Stimulated activated CD4-positive, alpha-beta T cell treated with anti-CD3 and anti-CD28 coated beads, Interleukin-2, amount 100 ng/mL, for 4 hours (primary cell): ENCODE measurements around the gene IPMK.

Experiments used
- DNase-seq: peaks from one replicate; pipeline ENCODE4 v3.0.0-alpha.2; 2020; ENCODE audit warnings: low read depth

The IPMK gene

DNA sequence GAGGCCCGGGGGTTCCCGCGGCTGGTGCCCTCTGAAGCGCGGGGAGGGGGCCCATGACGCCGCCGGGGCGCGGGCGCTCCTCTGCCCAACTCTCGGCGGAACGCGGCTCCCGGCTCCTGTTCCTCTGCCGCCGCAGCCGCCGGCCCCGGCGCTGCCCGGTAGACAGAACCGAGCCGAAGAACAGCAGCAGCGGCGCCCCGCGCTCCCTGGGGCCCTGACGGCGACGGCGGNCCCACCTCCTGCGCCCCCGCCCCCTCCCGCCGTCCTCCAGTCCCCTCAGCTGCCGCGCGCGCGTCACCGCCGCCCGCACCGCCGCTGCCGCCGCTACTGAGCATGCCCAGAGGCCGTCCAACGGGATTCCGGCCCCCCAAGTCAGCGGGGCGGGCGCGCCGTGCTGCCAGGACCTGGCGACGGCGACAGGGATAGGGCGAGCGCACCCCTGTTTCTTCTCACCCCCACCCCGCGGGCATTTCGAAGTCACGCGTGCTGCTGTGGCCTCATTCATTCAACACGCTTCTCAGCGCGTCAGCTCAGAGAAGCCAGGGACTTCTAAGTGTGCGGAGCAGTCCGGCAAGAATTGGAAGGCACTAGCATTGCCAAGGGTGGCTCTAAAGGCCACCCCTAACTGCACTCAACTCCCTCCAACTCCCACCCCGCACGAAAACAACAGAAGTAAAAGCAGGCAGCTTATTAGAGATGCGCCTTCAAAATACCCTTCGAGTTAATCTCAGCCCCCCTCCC, at the start of gene IPMK:
TSS of gene IPMK (minus strand) at position 182 of the 741 bp plus-strand sequence. CDS start 283 bp downstream, outside the sequence.
- peak; percentile 88 for DNase-seq

DNA sequence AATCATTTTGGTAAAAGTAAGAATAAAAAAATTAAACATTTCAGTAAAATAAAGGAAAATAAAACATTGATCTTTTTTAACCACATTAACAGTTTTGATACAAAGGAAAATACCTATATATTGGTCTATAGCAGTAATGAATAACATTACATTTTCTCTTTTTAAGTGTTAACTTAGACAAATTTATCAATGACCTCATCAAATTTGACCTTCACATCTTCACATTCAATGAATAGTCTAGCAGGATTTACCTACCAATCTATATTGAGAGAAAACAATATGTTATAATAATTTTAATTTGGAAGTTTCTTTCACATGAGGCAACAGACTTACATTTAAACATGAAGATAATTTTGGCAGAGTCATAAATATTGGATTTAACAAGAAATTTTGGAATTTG, 49.2 kb upstream of the IPMK start:
- no peak for DNase-seq

GRCh38 chr10:58311026-58311425, 43.3 kb upstream of the IPMK start:
- no peak for DNase-seq

DNA sequence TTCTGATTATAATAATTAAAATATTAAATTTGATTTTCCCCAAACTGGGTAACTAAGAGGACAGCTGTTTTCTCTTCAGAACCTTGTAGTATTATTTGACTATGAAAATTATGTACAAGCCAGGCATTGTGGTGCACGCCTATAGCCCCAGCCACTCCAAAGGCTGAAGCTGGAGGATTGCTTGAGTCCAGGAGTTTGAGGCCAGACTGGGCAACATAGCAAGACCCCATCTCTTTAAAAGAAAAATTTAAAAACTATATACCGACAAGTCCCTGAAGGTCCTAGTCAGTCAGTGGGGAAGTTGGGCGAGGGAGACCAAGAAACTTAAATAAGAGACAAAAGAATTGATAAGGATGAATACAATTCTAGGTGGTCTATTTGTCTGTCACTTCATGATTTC, 40.0 kb upstream of the IPMK start:
- no peak for DNase-seq

DNA sequence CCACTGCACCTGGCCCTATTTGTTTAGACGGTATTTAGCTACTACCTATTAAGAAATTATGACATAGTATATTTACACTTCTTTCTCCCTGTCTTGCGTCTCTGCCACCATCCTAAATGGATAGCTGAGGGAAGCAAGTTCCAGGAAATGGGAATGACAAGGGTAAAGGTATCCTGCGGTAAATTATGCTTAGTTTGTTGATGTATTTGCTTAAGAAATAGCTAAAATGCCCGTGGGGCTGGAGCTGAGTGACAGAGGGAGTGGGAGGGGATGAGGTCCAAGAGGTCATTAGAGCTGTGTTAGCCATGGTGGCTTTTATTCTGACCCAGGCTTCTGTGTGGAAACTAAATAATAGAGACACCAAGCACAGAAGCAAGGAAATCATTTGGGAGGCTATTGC, 38.1 kb upstream of the IPMK start:
- no peak for DNase-seq

- no peak for DNase-seq
Observed at GRCh38 chr10:58304099-58304633, 36.5 kb upstream of the IPMK start.

DNA sequence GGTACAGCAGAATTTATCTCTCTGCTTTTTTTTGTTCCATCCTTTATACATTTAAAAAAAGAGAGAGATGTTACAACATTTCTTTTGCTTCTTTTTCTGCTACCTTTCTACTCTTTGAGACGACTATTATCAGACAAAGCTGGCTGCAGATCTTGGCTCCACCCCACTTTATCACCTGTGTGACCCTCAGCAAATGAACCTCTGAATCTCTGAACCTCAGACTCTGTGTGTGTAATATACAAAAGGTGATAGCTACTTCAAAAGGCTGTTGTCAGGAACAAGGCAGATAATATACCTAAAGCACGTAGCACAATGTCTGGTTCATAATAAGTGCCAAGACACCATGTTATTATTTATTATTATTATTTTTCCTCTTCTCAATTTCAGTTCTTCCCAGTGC, 34.6 kb upstream of the IPMK start:
- DNase-seq = no peak

GRCh38 chr10:58300676-58301075, 33.0 kb upstream of the IPMK start:
- DNase-seq = no peak

GRCh38 chr10:58299580-58299979, 31.9 kb upstream of the IPMK start:
- peak; percentile 44 for DNase-seq

DNA sequence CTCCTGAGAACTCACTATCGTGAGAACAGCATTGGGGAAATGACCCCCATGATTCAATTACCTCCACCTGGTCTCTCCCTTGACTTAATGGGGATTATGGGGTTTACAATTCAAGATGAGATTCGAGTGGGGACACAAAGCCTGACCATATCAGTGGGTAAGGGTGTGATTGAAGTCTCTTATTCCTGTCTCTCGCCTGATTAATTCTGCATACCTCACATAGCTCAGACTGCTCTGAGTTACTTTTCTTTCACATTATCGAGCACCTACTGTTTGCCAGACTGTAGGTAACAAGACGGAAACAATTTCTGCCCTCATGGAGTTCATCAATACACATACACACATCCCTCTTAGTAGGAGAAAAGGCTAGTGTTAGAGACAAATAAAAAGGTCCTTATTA, 26.3 kb upstream of the IPMK start:
- no peak for DNase-seq

DNA sequence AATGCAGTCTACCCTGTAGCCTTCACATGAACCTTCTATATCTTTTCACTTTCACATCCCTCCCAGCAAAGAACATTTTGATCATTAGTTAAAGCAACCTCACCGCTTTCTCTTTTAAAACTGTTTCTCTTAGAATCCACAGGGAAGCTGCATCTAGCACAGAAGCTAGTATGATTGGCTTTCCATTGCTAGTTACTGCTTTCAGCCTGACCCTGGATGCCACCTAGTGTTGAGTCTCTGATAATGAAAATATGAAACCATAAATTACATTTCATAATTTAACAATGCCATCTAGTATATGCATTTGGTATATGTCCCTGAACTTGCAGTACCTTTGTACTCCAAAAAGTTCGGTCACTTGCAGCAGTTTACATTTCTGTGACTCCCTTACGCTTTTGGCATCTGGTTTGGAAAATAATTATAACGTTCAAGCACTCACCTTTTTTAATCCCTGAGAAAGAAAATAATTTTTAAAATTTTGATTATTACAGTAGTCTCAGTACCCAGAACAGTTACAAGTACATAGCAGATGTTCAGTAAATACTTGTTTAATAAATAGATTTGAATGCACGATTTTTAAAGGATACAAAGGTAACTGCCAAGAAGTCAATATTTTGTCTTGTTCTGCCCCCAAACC, 24.0 kb upstream of the IPMK start:
- DNase-seq = no peak

GRCh38 chr10:58282615-58283014, 14.9 kb upstream of the IPMK start:
- peak; percentile 29 for DNase-seq

DNA sequence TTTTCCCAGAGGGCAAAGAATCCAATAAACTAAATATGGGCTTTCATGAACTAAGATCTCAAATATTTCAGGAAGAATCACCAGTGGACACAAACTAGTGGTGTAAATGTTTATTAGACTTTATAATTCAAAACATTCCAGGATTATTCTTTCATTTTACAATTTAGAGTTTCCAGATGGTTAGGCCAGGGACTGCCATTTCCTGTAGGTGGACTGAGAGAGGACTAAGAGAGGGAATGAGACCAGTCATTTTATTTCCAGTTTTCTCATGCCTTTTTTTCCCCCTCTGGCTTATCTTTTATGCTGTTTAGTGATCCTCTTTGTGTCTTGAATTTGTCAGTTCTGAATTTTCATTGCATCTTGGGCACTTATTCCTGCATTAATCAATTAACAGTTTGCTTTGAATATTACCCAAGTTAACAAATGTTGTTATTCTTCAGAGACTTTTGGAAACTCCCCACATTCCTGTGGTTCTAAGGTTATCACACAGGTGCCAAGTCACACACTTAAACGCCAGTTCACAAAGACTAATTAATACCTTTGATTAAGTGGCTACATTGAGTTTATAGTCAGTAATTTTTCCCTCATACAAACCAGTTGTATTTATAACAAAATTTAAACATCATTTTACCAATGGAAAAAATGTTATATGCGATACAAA, 13.5 kb upstream of the IPMK start:
- DNase-seq = no peak

DNA sequence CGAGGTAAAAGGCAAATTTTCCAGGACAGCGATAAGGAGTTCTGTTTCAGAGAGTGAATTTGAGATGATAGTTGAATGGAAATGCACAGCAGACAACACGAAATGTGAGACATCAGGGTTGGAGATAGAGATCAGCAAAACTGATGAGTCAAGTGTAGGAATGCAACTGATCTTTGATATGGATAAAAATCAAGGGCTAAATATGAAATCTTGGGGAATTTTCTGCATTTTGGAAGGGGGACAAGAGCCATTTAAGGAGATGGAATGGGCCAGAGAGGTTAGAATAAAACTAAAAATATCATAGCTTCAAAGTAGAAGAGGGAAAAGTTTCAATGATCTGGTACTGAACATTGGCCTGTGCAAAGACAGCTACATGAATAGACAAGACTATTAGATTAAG, 12.8 kb upstream of the IPMK start:
- no peak for DNase-seq

DNA sequence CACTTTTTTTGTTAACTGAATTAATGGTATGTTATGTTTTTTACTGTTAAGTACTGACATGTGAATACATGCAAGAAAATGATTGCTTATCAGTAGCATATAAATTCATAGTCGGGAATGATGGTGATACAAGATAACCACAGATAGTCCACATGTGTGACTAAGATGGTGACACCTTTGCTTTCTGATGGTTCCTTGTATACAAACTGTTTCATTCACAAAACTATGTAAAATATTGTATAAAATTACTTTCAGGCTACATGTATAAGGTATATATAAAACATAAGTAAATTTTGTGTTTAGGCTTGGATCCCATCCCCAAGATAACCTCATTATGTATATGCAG, 11.2 kb upstream of the IPMK start:
- no peak for DNase-seq

GRCh38 chr10:58278274-58278961, 10.7 kb upstream of the IPMK start:
- no peak for DNase-seq

GRCh38 chr10:58275908-58276307, 8.2 kb upstream of the IPMK start:
- DNase-seq = no peak

- DNase-seq = no peak
Observed at GRCh38 chr10:58275261-58275660, 7.6 kb upstream of the IPMK start.

- DNase-seq = no peak
Observed at GRCh38 chr10:58269782-58270290, 2.1 kb upstream of the IPMK start.

GRCh38 chr10:58268946-58269781, 1.5 kb upstream of the IPMK start, which contains the start of gene CISD1:
Gene CISD1 (plus strand): TSS chr10:58269162. CDS start chr10:58269274, 112 bp downstream.
- DNase-seq = peak; percentile 93

GRCh38 chr10:58268454-58268945, 806 bp upstream of the IPMK start:
- DNase-seq = no peak
